ENCODE data around the gene FAM151B. TPM values are rescaled to one million over a fixed set of nuclear protein-coding genes. Genes with fewer than 3 reads are reported as not detected.

The FAM151B gene, protein sequence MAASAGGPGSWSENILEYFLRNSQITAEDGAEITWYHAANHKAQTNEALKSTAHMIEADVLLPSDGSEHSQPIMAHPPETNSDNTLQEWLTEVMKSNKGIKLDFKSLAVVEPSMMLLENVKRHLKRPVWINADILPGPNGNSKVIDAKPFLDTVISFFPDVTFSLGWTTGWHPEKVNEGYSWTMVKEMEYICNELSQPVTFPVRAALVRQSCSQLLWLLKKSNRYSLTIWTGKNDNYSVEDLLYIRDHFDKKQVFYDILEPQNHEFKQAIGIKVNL
- total RNA-seq (2021; fragmentation: NEBNext Ultra II Directional; extraction: Animal tissue kit (Norgen Biotek cat#: 25700)), result 1 to 10 TPM; 2.0 to 2.7 (median 2.5) TPM
- long read RNA-seq, partial matches to known transcripts, result 1 of 8 reads
- long read RNA-seq, other reads (novel, unspliced or antisense), result 5 of 8 reads

- no peaks in the 10 kb centered on the region for H3K9me3 Mint-ChIP-seq
These were observed at the start of gene FAM151B for GRCh38 chr5:80487829-80488721. TSS of gene FAM151B (plus strand) at chr5:80488100. CDS start at chr5:80488124, 24 bp downstream.

GRCh38 chr5:80438739-80439138, 49.2 kb upstream of the FAM151B start:
- Mint-ChIP-seq H3K4me1 (ENCODE audit: low read depth) (peaks cover 5% of the 10 kb centered on the region), H3K4me3 (no peak overlapping the region), H3K36me3 (ENCODE audit: low read depth) (peaks cover 40% of the 10 kb centered on the region), H3K27ac (no peak overlapping the region), H3K9me3 (no peaks in the 10 kb centered on the region), H3K27me3 (ENCODE audit: insufficient read depth) (no peaks in the 10 kb centered on the region)
- no peak for TF ChIP-seq CTCF (IDR thresholded peaks at IDR 0.05)
- no peak for DNase-seq

More at GRCh38 chr5:80487829-80488721, at the start of gene FAM151B:
- Mint-ChIP-seq H3K4me1 (ENCODE audit: low read depth) (peaks cover 23% of the 10 kb centered on the region), H3K27me3 (ENCODE audit: insufficient read depth) (no peaks in the 10 kb centered on the region; the same call in 1 of the 2 replicates), H3K4me3 (peak within 1 kb of the TSS; percentile 99), H3K36me3 (ENCODE audit: low read depth) (peaks cover 11% of the 10 kb centered on the region), H3K27ac (peak within 1 kb of the TSS; percentile 91)
- DNase-seq, result peak; percentile 90
- peak; percentile 49; the same call in 1 of the 2 replicates for TF ChIP-seq CTCF (IDR thresholded peaks at IDR 0.05)

GRCh38 chr5:80439213-80439612, 48.7 kb upstream of the FAM151B start:
- Mint-ChIP-seq H3K27me3 (ENCODE audit: insufficient read depth) (no peaks in the 10 kb centered on the region), H3K9me3 (no peaks in the 10 kb centered on the region), H3K4me3 (no peak overlapping the region), H3K36me3 (ENCODE audit: low read depth) (peaks cover 38% of the 10 kb centered on the region), H3K4me1 (ENCODE audit: low read depth) (peaks cover 4% of the 10 kb centered on the region), H3K27ac (no peak overlapping the region)
- no peak for TF ChIP-seq CTCF (IDR thresholded peaks at IDR 0.05)
- DNase-seq, result no peak

- Mint-ChIP-seq H3K9me3 (no peaks in the 10 kb centered on the region), H3K27me3 (ENCODE audit: insufficient read depth) (no peaks in the 10 kb centered on the region), H3K36me3 (ENCODE audit: low read depth) (peaks cover 16% of the 10 kb centered on the region), H3K4me1 (ENCODE audit: low read depth) (no peaks in the 10 kb centered on the region), H3K27ac (no peak overlapping the region), H3K4me3 (no peak overlapping the region)
- no peak for TF ChIP-seq CTCF (IDR thresholded peaks at IDR 0.05)
- DNase-seq, result no peak
These were observed 45.2 kb upstream of the FAM151B start for GRCh38 chr5:80442742-80443141.

- Mint-ChIP-seq H3K4me3 (no peak overlapping the region), H3K4me1 (ENCODE audit: low read depth) (no peaks in the 10 kb centered on the region), H3K27me3 (ENCODE audit: insufficient read depth) (no peaks in the 10 kb centered on the region), H3K36me3 (ENCODE audit: low read depth) (peaks cover 13% of the 10 kb centered on the region; the same call in 1 of the 2 replicates), H3K9me3 (no peaks in the 10 kb centered on the region), H3K27ac (no peak overlapping the region)
- no peak for DNase-seq
- TF ChIP-seq CTCF (IDR thresholded peaks at IDR 0.05), result no peak
These were observed 34.5 kb upstream of the FAM151B start for GRCh38 chr5:80453366-80453765.
